IPS-NIHi11 (cell line): ENCODE measurements around the gene CHSY3.

Experiments
- DNase-seq: peaks from one replicate; pipeline ENCODE4 v3.0.0; 2012; ENCODE audit warnings: mixed read lengths, low spot score

Gene CHSY3

GRCh38 chr5:130024006-130024405 lies 119.7 kb downstream of the CHSY3 start:
- DNase-seq: no peak

GRCh38 chr5:130025511-130025910 lies 121.2 kb downstream of the CHSY3 start:
- no peak for DNase-seq

GRCh38 chr5:130032807-130033206 lies 128.5 kb downstream of the CHSY3 start:
- no peak for DNase-seq

- no peak for DNase-seq
Measured at GRCh38 chr5:130034566-130035210, 130.4 kb downstream of the CHSY3 start.

- no peak for DNase-seq
Measured at GRCh38 chr5:130035388-130035787, 131.1 kb downstream of the CHSY3 start.

DNA sequence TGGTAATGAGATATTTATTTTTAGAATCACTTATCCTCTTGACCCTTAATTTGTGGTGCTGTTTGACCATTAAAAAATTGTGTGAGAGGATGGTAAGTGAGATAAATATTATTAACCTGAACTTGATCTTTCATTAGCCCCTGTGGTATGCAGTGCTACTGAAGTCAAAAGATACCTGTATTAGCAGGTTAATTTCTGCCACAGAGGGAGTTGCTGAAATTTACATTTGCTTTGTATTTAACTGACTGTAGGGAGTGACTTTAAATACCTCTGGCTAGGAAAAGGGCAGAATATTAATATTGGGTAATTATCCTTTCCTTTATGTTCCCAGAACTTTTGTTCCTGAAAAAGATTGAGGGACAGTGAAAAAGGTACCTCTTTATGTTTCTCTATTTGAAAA lies 133.6 kb downstream of the CHSY3 start:
- no peak for DNase-seq

- no peak for DNase-seq
Measured at GRCh38 chr5:130043834-130044233, 139.6 kb downstream of the CHSY3 start.

- DNase-seq: no peak
Measured at GRCh38 chr5:130045334-130045733, 141.1 kb downstream of the CHSY3 start.

GRCh38 chr5:130050585-130050984 lies 146.3 kb downstream of the CHSY3 start:
- no peak for DNase-seq

DNA sequence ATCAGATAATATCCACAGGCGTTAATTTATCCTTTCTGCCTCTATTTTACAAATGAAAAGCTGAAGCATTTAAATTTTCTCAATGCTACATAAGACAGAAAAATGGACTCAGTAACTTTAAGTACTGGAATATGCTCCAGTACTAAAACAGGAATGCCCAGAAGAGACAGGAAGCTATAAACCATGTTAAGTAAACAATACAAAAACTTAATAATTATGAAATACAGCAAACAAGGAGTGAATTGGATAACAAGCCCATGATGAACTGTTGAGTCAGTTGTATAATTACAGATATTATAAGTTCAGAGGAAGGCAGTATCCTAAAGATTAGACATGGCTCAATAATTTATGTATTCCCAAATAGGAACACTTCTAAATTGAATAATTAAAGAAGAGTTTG lies 148.5 kb downstream of the CHSY3 start:
- no peak for DNase-seq

- DNase-seq: no peak
Measured at GRCh38 chr5:130055572-130055971, 151.3 kb downstream of the CHSY3 start.

GRCh38 chr5:130061746-130062145 lies 157.5 kb downstream of the CHSY3 start:
- DNase-seq: no peak

DNA sequence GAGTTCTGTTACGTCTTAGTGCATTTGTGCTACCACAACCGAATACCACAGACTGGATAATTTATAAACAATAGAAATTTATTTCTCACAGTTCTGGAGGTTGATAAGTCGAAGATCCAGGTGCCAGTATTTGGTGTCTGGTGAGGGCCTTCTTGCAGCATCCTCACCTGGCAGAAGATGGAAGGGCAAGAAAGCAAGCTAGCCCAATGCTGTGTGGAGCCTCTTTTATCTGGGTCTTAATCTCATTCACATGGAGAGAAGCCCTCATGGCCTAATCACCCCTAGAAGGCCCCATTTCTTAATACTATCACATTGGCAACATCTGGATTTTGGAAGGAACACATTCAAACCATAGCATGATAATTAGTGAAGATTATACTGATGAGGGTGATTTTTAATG lies 159.3 kb downstream of the CHSY3 start:
- no peak for DNase-seq

DNA sequence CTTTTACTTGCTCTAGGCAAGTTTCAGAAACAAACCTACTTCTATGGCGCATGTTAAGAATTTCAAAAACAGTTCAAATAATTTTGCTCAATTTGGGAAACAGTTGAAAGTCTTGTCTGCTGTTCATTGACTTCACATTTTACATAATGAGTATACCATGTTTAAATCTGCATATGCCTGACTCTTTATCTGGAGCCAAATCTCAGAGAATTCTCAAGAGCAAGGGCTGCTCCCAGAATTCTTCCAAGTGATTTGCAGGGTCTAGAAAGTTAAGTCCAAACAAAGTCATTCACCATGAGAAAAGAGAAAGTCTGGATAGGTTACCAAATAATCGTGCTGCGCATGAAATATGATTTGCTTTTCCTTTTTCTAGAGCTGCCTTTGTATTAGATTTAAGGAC lies 160.2 kb downstream of the CHSY3 start:
- DNase-seq: no peak

DNA sequence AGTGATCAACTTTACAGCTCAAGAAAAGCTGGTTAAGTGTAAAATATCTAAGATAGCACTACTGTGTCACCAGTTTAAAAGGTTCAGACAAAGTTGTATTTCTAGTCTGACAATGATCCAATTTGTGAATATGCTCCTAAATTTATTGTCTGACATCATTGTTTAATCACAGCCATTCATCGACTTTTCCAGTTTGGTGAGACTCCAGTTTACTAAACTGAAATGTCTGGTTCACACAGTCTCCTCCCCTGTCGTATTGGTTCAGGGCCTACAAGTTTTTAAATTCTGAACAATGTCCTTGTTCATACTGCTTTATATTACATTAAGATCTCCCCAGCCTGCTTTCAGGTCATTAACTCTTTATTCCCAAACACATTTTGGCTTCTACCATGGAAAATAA lies 161.4 kb downstream of the CHSY3 start:
- no peak for DNase-seq

- DNase-seq: no peak
Measured at GRCh38 chr5:130066644-130067043, 162.4 kb downstream of the CHSY3 start.

GRCh38 chr5:130067364-130067763 lies 163.1 kb downstream of the CHSY3 start:
- DNase-seq: no peak

DNA sequence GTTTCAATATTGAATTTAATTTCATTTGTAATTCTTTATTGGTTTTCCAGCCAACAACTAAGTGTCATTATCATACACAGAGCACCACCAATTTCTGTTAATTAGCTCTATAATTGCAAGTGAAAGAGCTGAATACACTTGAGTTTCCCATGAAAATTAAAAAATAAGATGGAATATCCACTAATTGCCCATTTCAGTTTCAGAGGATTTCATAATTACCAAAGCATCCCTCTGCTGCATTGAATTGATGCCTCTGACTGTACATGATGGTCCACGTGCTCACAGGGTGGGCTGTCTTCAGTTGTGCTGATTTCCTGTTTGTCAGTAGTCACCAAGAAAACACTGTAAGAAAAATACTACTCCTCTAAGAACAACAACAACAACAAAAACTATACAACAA lies 163.8 kb downstream of the CHSY3 start:
- DNase-seq: no peak

DNA sequence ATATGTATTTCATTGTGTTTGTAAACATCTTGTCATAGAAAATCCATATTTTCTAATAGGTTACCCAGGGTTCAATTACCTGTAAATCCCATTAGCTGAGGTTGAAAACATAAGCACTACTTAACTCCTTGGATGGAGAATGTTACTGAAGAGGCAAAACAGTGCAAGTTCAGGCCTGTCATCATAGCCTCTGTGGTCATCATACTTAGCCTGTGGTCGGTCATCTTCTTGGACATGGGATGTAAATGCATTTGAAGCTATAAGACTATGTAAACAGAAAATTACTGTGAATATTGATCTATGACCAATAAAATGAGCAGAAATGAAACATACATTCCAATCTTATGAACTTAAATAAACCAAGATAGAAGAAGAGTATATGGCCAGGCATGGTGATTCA lies 164.7 kb downstream of the CHSY3 start:
- DNase-seq: no peak

DNA sequence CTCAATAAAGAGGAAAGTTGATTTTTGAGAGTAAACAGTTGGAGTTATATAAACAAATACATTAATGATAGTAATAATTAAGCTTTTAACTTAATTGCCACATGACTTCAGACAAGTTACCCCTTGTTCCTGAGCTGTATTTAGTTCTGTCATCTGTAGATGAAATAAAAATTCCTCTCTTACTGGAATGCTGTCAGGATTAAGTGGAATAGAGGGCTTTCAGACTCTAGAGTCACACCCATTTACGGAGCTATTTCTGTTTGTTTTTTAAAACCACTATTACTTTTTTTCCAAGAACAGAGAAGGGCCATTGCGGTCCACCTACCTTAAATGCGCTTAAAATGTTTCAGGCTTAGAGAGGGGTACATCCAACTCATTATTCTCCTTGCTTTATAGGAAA lies 170.6 kb downstream of the CHSY3 start:
- DNase-seq: no peak

- DNase-seq: no peak
Measured at GRCh38 chr5:130077007-130077406, 172.7 kb downstream of the CHSY3 start.

- DNase-seq: no peak
Measured at GRCh38 chr5:130078661-130079060, 174.4 kb downstream of the CHSY3 start.

- no peak for DNase-seq
Measured at GRCh38 chr5:130090569-130091270, 186.5 kb downstream of the CHSY3 start.

DNA sequence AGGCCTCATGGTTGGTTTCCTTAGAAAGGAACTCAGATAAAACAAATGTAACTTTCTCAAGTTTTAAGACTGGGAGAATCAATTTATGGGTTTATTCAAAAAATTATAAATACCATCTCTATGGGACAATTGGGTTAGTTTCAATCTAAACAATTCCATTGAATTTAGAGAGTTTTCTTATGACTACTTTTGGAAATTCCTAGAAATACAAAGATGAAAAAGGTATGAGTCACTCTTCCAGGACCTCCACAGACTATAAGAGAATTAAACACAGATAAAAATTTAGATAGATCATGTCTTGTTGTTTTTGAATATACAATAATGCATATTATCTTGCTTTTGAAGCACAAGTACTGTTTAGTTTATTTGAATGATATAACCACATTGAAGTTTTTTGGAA lies 188.7 kb downstream of the CHSY3 start:
- no peak for DNase-seq
